A549 (cell line): ENCODE results near the gene SNAP25.

ENCODE experiments used
- CHD2 ChIP-seq: fragments of 150-350 bp; IDR thresholded peaks from 2 replicates; pipeline ENCODE4 v1.6.1; 2014; ENCODE audit warnings: low read length; ENCODE audit not compliant: partially characterized antibody
- CTCF ChIP-seq: fragments of >200 bp; sonication (Bioruptor Twin); formaldehyde crosslinking; IDR thresholded peaks from 3 replicates; pipeline ENCODE4 v1.5.1; 2016
- ESRRA ChIP-seq: fragments of 150-350 bp; IDR thresholded peaks from 2 replicates; pipeline ENCODE4 v1.6.1; 2014; ENCODE audit warnings: mild to moderate bottlenecking, low read length, borderline replicate concordance
- KDM1A ChIP-seq: fragments of 200-600 bp; sonication (generic); IDR thresholded peaks from 2 replicates; pipeline ENCODE4 v1.6.1; 2016; ENCODE audit warnings: low read depth, mild to moderate bottlenecking
- NR3C1 ChIP-seq: fragments of >200 bp; sonication (Bioruptor Twin); formaldehyde crosslinking; IDR thresholded peaks from 3 replicates; pipeline ENCODE4 v1.6.1; 2017
- PHF8 ChIP-seq: fragments of 200-600 bp; sonication (generic); IDR thresholded peaks from 2 replicates; pipeline ENCODE4 v1.6.1; 2016; ENCODE audit warnings: low read depth, mild to moderate bottlenecking, antibody characterized with exemption, moderate library complexity, borderline replicate concordance
- POLR2A ChIP-seq: IDR thresholded peaks from 2 replicates; pipeline ENCODE4 v1.6.1; 2012; ENCODE audit warnings: mild to moderate bottlenecking, low read length
- POLR2AphosphoS2 ChIP-seq: conservative IDR thresholded peaks from 2 replicates; pipeline ENCODE4 v1.6.1; 2012; ENCODE audit warnings: low read length, improper control_type of control experiment, inconsistent platforms
- RAD21 ChIP-seq, 2 experiments: fragments of >200 bp in 1 of 2; sonication (Bioruptor Twin) in 1 of 2; formaldehyde crosslinking in 1 of 2; IDR thresholded peaks in 1 of 2; conservative IDR thresholded peaks in 1 of 2; 2 replicates in 1 of 2; 3 replicates in 1 of 2; pipeline ENCODE4 v1.6.1; 2012 to 2018; ENCODE audit warnings: inconsistent platforms in 1 of 2
- RCOR1 ChIP-seq: fragments of 150-350 bp; IDR thresholded peaks from 2 replicates; pipeline ENCODE4 v1.6.1; 2014; ENCODE audit warnings: antibody characterized with exemption, low read length, low read depth
- TP53 ChIP-seq: fragments of 250-450 bp; sonication (Bioruptor Pico); IDR thresholded peaks from 2 replicates; pipeline ENCODE4 v1.5.0; 2021; ENCODE audit warnings: mild to moderate bottlenecking, moderate library complexity
- TF ChIP-seq, protein P1 (sequence below): fragments of 200-600 bp; sonication (generic); IDR thresholded peaks from 2 replicates; pipeline ENCODE4 v1.6.1; 2016; ENCODE audit warnings: antibody characterized with exemption, mild to moderate bottlenecking, moderate library complexity

- no peak for TF ChIP-seq CTCF
- TF ChIP-seq NR3C1: no peak
- no peak for TF ChIP-seq POLR2A
- no peak for TF ChIP-seq KDM1A
- TF ChIP-seq ESRRA: no peak
- TF ChIP-seq TP53 (CRISPR knock-in tag): no peak
- TF ChIP-seq RCOR1: no peak
- TF ChIP-seq CHD2: no peak
- TF ChIP-seq PHF8: no peak
- no peak for TF ChIP-seq RAD21 (conservative IDR thresholded peaks at IDR 0.05 in 1 of 2, IDR thresholded peaks at IDR 0.05 in 1 of 2)
- TF ChIP-seq, protein P1, sequence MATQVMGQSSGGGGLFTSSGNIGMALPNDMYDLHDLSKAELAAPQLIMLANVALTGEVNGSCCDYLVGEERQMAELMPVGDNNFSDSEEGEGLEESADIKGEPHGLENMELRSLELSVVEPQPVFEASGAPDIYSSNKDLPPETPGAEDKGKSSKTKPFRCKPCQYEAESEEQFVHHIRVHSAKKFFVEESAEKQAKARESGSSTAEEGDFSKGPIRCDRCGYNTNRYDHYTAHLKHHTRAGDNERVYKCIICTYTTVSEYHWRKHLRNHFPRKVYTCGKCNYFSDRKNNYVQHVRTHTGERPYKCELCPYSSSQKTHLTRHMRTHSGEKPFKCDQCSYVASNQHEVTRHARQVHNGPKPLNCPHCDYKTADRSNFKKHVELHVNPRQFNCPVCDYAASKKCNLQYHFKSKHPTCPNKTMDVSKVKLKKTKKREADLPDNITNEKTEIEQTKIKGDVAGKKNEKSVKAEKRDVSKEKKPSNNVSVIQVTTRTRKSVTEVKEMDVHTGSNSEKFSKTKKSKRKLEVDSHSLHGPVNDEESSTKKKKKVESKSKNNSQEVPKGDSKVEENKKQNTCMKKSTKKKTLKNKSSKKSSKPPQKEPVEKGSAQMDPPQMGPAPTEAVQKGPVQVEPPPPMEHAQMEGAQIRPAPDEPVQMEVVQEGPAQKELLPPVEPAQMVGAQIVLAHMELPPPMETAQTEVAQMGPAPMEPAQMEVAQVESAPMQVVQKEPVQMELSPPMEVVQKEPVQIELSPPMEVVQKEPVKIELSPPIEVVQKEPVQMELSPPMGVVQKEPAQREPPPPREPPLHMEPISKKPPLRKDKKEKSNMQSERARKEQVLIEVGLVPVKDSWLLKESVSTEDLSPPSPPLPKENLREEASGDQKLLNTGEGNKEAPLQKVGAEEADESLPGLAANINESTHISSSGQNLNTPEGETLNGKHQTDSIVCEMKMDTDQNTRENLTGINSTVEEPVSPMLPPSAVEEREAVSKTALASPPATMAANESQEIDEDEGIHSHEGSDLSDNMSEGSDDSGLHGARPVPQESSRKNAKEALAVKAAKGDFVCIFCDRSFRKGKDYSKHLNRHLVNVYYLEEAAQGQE: no peak
- TF ChIP-seq POLR2AphosphoS2: no peak
Observed at GRCh38 chr20:10185741-10186558, 32.7 kb upstream of the SNAP25 start.
